Peyer's patch (tissue), 4 donors: Measurements from ENCODE around the gene JAZF1. TPM values are rescaled to one million over a fixed set of nuclear protein-coding genes. Genes with fewer than 3 reads are reported as not detected.

Experiments
- DNase-seq, 3 donors: peaks; one replicate each; pipeline ENCODE4 v3.0.0-alpha.2; 2017 to 2019
- H3K27ac ChIP-seq, 4 donors: fragments of 200-600 bp; sonication (generic); one replicate each; pipeline ENCODE4 v1.5.1; 2016 to 2019
- H3K27me3 ChIP-seq, 2 donors: fragments of 200-600 bp; sonication (generic); one replicate each; pipeline ENCODE4 v1.5.1; 2019
- H3K36me3 ChIP-seq, 3 donors: fragments of 200-600 bp; sonication (generic); one replicate each; pipeline ENCODE4 v1.5.1; 2016 to 2019
- H3K4me1 ChIP-seq, 4 donors: fragments of 200-600 bp; sonication (generic); one replicate each; pipeline ENCODE4 v1.5.1; 2016 to 2019
- H3K4me3 ChIP-seq, 4 donors: fragments of 200-600 bp; sonication (generic); 1 replicate in 3 of 4; 2 replicates in 1 of 4; pipeline ENCODE4 v1.5.1; 2016 to 2019; ENCODE audit warnings: mild to moderate bottlenecking in 1 of 4
- H3K9me3 ChIP-seq, 4 donors: fragments of 200-600 bp; sonication (generic); one replicate each; pipeline ENCODE4 v1.5.1; 2016 to 2019; ENCODE audit warnings: mild to moderate bottlenecking in 1 of 4
- CTCF ChIP-seq, 6 experiments: fragments of 450-650 bp in 4 of 6; fragments of 200-600 bp in 2 of 6; sonication (generic) in 1 of 6; IDR thresholded peaks; one replicate each; pipeline ENCODE4 v1.5.1; 2017 to 2019; ENCODE audit warnings: antibody characterized with exemption in 6 of 6, mild to moderate bottlenecking in 3 of 6, moderate library complexity in 1 of 6
- POLR2A ChIP-seq, 2 donors: fragments of 450-650 bp; IDR thresholded peaks; one replicate each; pipeline ENCODE4 v1.5.1; 2017; ENCODE audit warnings: antibody characterized with exemption in 2 of 2, mild to moderate bottlenecking in 2 of 2, moderate library complexity in 2 of 2
- total RNA-seq, 4 donors: library from RNA; depleted of rRNA; stranded (reverse); fragments of >200 nt; gene quantifications; one replicate each; pipeline ENCODE4 v1.1.0, GENCODE V29; 2016

Gene JAZF1
- total RNA-seq, 4 donors from 2014 or later: 1.9 to 15.7 (median 2.6) TPM

- H3K4me1 ChIP-seq: no peaks in the 10 kb centered on the region
- no peaks in the 10 kb centered on the region for H3K36me3 ChIP-seq
- TF ChIP-seq CTCF (IDR thresholded peaks at IDR 0.05) (no peak), POLR2A (IDR thresholded peaks at IDR 0.05) (no peak)
- no peaks in the 10 kb centered on the region for H3K27me3 ChIP-seq
- H3K4me3 ChIP-seq: no peak overlapping the region
- no peak for DNase-seq
- H3K9me3 ChIP-seq: no peaks in the 10 kb centered on the region
- no peak overlapping the region for H3K27ac ChIP-seq
Observed at GRCh38 chr7:28077616-28078015, 103.0 kb downstream of the JAZF1 start.

GRCh38 chr7:28076423-28077200 lies 104.0 kb downstream of the JAZF1 start:
- no peak overlapping the region for H3K27ac ChIP-seq
- H3K4me3 ChIP-seq: no peak overlapping the region
- no peaks in the 10 kb centered on the region for H3K4me1 ChIP-seq
- no peaks in the 10 kb centered on the region for H3K9me3 ChIP-seq
- DNase-seq: no peak
- no peak for TF ChIP-seq CTCF (IDR thresholded peaks at IDR 0.05)
- no peak for TF ChIP-seq POLR2A (IDR thresholded peaks at IDR 0.05)
- H3K27me3 ChIP-seq: no peaks in the 10 kb centered on the region
- no peaks in the 10 kb centered on the region for H3K36me3 ChIP-seq

GRCh38 chr7:28075674-28076358 lies 104.8 kb downstream of the JAZF1 start:
- no peak for DNase-seq
- H3K27ac ChIP-seq: no peak overlapping the region
- H3K36me3 ChIP-seq: no peaks in the 10 kb centered on the region
- H3K9me3 ChIP-seq: no peaks in the 10 kb centered on the region
- H3K4me1 ChIP-seq: peaks cover 0 to 2% (median 0%) of the 10 kb centered on the region in 4 donors
- TF ChIP-seq POLR2A (IDR thresholded peaks at IDR 0.05): no peak
- no peak for TF ChIP-seq CTCF (IDR thresholded peaks at IDR 0.05)
- H3K27me3 ChIP-seq: no peaks in the 10 kb centered on the region
- no peak overlapping the region for H3K4me3 ChIP-seq

- H3K4me3 ChIP-seq: no peak overlapping the region
- H3K36me3 ChIP-seq: no peaks in the 10 kb centered on the region
- TF ChIP-seq CTCF (IDR thresholded peaks at IDR 0.05): no peak
- TF ChIP-seq POLR2A (IDR thresholded peaks at IDR 0.05): no peak
- DNase-seq: no peak
- H3K9me3 ChIP-seq: no peaks in the 10 kb centered on the region
- H3K27me3 ChIP-seq: no peaks in the 10 kb centered on the region
- no peak overlapping the region for H3K27ac ChIP-seq
- peaks cover 0 to 4% (median 0%) of the 10 kb centered on the region in 4 donors for H3K4me1 ChIP-seq
Observed at GRCh38 chr7:28072876-28073514, 107.6 kb downstream of the JAZF1 start.

GRCh38 chr7:28071570-28071969 lies 109.0 kb downstream of the JAZF1 start:
- Histone ChIP-seq H3K36me3 (no peaks in the 10 kb centered on the region), H3K4me1 (peaks cover 0 to 4% (median 0%) of the 10 kb centered on the region in 4 donors), H3K4me3 (no peak overlapping the region), H3K9me3 (no peaks in the 10 kb centered on the region), H3K27ac (no peak overlapping the region), H3K27me3 (no peaks in the 10 kb centered on the region)
- TF ChIP-seq POLR2A (IDR thresholded peaks at IDR 0.05) (no peak), CTCF (IDR thresholded peaks at IDR 0.05) (no peak)
- DNase-seq: no peak
